Measurements from ENCODE around the gene EIF4EBP3. TPM values are rescaled to one million over a fixed set of nuclear protein-coding genes. Genes with fewer than 3 reads are reported as not detected.

EIF4EBP3 gene
- total RNA-seq, 1 experiment from 2014 or later, result 8.4 TPM

DNA sequence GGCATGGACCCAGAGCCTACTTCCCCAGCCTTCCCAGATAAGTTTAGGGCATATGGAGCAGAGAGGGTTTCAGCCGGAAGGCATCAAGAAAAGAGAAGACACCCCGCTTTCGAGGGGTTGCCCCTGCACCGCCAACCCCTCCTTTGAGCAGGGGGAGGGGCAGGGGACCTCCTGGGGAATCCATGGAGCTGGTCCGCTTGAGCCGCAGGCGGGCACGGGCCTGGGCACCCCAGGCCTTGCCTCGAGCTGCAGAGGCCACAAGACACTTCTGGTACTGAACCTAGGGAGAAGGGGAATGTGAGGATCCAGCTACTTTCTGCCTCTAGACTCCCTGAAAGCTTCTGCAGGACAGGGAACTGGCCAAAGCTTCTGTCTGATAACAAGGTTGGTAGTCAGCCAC is 11.1 kb downstream of the EIF4EBP3 start:
- Mint-ChIP-seq H3K4me3 (no peak overlapping the region), H3K27ac (peak overlapping the region; percentile 88; the same call in 1 of the 2 replicates)

DNA sequence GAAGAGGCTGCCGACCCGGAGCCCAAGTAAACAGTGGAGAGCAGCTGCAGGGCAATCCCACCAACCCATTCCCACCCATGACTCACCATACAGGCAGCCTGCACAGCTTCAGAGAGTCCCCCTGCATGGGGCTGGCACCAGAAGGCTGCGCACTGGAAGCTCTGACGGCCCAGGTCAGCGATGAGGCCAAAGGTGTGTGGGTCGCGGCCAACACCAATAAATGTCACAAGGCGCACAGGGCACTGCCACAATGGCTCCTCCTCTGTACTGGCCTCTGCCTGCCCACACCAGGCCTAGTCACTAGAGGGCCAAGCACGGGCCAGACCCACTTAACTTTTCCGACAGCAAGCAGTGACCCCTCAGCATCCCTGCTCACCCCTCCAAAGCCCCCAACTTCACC is 12.8 kb downstream of the EIF4EBP3 start:
- Mint-ChIP-seq H3K27me3 (ENCODE audit: low read depth) (peaks cover 3% of the 10 kb centered on the region; the same call in 1 of the 2 replicates), H3K4me1 (peaks cover 33% of the 10 kb centered on the region), H3K36me3 (peaks cover 4% of the 10 kb centered on the region; the same call in 1 of the 2 replicates), H3K27ac (no peak overlapping the region), H3K4me3 (no peak overlapping the region), H3K9me3 (no peaks in the 10 kb centered on the region)
- TF ChIP-seq EMX1 (CRISPR knock-in tag; IDR thresholded peaks at IDR 0.05) (no peak), JAZF1 (CRISPR knock-in tag; IDR thresholded peaks at IDR 0.05) (no peak)
- ChIA-PET CTCF (interaction anchor here (1.2 to 2.1 kb wide), 2 partner anchors 9 to 13 kb away, joined by 3 to 6 read pairs; partner anchors contain the start of gene EIF4EBP3), POLR2A (interaction anchor here (3.8 kb wide), 1 partner anchor 13 kb away, joined by 47 read pairs; the partner anchor contains the start of gene EIF4EBP3)
- DNase-seq (ENCODE audit: low spot score) (no peak), ATAC-seq (no peak)

More for the DNA sequence above, 11.1 kb downstream of the EIF4EBP3 start:
- H3K4me1 Mint-ChIP-seq, result peaks cover 26% of the 10 kb centered on the region
- TF ChIP-seq SMAD3 (CRISPR knock-in tag; IDR thresholded peaks at IDR 0.05; ENCODE audit: borderline replicate concordance), result no peak
- no peak for TF ChIP-seq ZNF317 (CRISPR knock-in tag; IDR thresholded peaks at IDR 0.05; ENCODE audit: borderline replicate concordance, low read depth)
- TF ChIP-seq SOX15 (CRISPR knock-in tag; IDR thresholded peaks at IDR 0.05), result no peak
- TF ChIP-seq RELA (CRISPR knock-in tag; IDR thresholded peaks at IDR 0.05; ENCODE audit: borderline replicate concordance), result no peak
- TF ChIP-seq MYBL2 (CRISPR knock-in tag; IDR thresholded peaks at IDR 0.05), result no peak
- no peak for TF ChIP-seq JUN (CRISPR knock-in tag; IDR thresholded peaks at IDR 0.05)
- TF ChIP-seq SP1 (CRISPR knock-in tag; conservative IDR thresholded peaks at IDR 0.05), result no peak
- TF ChIP-seq ELF4 (CRISPR knock-in tag; IDR thresholded peaks at IDR 0.05; ENCODE audit: low read depth), result no peak
- no peak for TF ChIP-seq CREB1 (CRISPR knock-in tag; IDR thresholded peaks at IDR 0.05)
- TF ChIP-seq TP53 (CRISPR knock-in tag; IDR thresholded peaks at IDR 0.05), result no peak
- H3K36me3 Mint-ChIP-seq, result peaks cover 10% of the 10 kb centered on the region; the same call in 1 of the 2 replicates
- DNase-seq (ENCODE audit: low spot score) (no peak), ATAC-seq (no peak)
- H3K27me3 Mint-ChIP-seq (ENCODE audit: low read depth), result peaks cover 3% of the 10 kb centered on the region; the same call in 1 of the 2 replicates
- POLR2A ChIA-PET, result interaction anchor here (3.8 kb wide), 1 partner anchor 11 kb away, joined by 47 read pairs; the partner anchor contains the start of gene EIF4EBP3
- CTCF ChIA-PET, result interaction anchor here (2.0 to 2.1 kb wide), 2 partner anchors 11 to 195 kb away, joined by 7 to 16 read pairs; partner anchors contain the start of gene EIF4EBP3
- no peaks in the 10 kb centered on the region for H3K9me3 Mint-ChIP-seq

DNA sequence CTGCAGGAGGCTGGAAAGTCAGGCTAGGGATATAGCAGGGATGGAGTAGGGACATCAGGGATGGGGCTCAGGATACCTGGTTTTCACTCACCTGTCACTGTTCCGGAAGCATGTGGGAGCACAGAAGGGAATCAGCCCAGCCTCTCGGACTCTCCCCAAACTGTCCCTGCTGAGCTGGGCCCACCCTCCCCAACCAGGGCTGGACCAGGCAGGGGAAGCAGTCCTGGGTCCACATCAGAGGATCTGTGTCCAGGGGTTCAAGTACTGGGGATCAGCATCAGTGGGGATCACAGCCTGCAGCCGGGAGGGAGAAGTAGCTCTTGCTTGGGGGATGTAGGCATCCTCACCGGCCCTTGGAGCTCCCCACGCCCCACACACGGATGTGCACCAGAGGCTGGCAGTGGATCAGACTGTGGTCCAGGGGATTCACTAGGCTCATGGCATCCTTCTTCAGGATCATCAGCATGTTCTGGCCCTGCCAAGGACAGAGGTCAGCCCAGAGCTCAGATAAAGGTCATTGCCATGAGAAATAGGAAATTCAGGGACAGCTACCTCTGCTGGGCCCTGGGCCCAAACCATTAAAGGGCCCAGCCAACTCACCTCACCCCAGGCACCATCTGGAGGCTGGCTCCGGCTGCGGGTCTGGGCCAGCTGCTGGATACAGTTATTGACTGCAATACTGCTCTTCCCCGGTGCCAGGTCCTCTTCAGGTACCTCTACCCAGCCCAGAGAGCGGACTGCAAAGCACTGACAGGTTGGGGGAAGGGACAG is 14.5 kb downstream of the EIF4EBP3 start:
- H3K4me3 Mint-ChIP-seq, result no peak overlapping the region
- DNase-seq (ENCODE audit: low spot score) (no peak), ATAC-seq (no peak)
- peaks cover 9% of the 10 kb centered on the region for H3K36me3 Mint-ChIP-seq
- H3K27ac Mint-ChIP-seq, result no peak overlapping the region
- CTCF ChIA-PET, result no interaction called here
- peaks cover 3% of the 10 kb centered on the region; the same call in 1 of the 2 replicates for H3K27me3 Mint-ChIP-seq (ENCODE audit: low read depth)
- H3K9me3 Mint-ChIP-seq, result no peaks in the 10 kb centered on the region
- no peak for TF ChIP-seq ZNF121 (CRISPR knock-in tag; IDR thresholded peaks at IDR 0.05)
- no peak for TF ChIP-seq GRHL2 (CRISPR knock-in tag; IDR thresholded peaks at IDR 0.05; ENCODE audit: insufficient replicate concordance, severe bottlenecking)
- TF ChIP-seq, protein P1, sequence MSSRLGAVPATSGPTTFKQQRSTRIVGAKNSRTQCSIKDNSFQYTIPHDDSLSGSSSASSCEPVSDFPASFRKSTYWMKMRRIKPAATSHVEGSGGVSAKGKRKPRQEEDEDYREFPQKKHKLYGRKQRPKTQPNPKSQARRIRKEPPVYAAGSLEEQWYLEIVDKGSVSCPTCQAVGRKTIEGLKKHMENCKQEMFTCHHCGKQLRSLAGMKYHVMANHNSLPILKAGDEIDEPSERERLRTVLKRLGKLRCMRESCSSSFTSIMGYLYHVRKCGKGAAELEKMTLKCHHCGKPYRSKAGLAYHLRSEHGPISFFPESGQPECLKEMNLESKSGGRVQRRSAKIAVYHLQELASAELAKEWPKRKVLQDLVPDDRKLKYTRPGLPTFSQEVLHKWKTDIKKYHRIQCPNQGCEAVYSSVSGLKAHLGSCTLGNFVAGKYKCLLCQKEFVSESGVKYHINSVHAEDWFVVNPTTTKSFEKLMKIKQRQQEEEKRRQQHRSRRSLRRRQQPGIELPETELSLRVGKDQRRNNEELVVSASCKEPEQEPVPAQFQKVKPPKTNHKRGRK (CRISPR knock-in tag; IDR thresholded peaks at IDR 0.05; ENCODE audit: borderline replicate concordance), result no peak
- no peak for TF ChIP-seq FOXP1 (CRISPR knock-in tag; IDR thresholded peaks at IDR 0.05; ENCODE audit: borderline replicate concordance)
- TF ChIP-seq, protein P2, sequence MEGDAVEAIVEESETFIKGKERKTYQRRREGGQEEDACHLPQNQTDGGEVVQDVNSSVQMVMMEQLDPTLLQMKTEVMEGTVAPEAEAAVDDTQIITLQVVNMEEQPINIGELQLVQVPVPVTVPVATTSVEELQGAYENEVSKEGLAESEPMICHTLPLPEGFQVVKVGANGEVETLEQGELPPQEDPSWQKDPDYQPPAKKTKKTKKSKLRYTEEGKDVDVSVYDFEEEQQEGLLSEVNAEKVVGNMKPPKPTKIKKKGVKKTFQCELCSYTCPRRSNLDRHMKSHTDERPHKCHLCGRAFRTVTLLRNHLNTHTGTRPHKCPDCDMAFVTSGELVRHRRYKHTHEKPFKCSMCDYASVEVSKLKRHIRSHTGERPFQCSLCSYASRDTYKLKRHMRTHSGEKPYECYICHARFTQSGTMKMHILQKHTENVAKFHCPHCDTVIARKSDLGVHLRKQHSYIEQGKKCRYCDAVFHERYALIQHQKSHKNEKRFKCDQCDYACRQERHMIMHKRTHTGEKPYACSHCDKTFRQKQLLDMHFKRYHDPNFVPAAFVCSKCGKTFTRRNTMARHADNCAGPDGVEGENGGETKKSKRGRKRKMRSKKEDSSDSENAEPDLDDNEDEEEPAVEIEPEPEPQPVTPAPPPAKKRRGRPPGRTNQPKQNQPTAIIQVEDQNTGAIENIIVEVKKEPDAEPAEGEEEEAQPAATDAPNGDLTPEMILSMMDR (IDR thresholded peaks at IDR 0.05), result no peak
- TF ChIP-seq, protein P3, sequence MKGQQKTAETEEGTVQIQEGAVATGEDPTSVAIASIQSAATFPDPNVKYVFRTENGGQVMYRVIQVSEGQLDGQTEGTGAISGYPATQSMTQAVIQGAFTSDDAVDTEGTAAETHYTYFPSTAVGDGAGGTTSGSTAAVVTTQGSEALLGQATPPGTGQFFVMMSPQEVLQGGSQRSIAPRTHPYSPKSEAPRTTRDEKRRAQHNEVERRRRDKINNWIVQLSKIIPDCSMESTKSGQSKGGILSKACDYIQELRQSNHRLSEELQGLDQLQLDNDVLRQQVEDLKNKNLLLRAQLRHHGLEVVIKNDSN (CRISPR knock-in tag; IDR thresholded peaks at IDR 0.05), result no peak
- no peak for TF ChIP-seq ZNF671 (CRISPR knock-in tag; IDR thresholded peaks at IDR 0.05)
- TF ChIP-seq NFYB (CRISPR knock-in tag; conservative IDR thresholded peaks at IDR 0.05; ENCODE audit: low read depth), result no peak
- TF ChIP-seq RORB (CRISPR knock-in tag; IDR thresholded peaks at IDR 0.05), result no peak
- TF ChIP-seq, protein P4, sequence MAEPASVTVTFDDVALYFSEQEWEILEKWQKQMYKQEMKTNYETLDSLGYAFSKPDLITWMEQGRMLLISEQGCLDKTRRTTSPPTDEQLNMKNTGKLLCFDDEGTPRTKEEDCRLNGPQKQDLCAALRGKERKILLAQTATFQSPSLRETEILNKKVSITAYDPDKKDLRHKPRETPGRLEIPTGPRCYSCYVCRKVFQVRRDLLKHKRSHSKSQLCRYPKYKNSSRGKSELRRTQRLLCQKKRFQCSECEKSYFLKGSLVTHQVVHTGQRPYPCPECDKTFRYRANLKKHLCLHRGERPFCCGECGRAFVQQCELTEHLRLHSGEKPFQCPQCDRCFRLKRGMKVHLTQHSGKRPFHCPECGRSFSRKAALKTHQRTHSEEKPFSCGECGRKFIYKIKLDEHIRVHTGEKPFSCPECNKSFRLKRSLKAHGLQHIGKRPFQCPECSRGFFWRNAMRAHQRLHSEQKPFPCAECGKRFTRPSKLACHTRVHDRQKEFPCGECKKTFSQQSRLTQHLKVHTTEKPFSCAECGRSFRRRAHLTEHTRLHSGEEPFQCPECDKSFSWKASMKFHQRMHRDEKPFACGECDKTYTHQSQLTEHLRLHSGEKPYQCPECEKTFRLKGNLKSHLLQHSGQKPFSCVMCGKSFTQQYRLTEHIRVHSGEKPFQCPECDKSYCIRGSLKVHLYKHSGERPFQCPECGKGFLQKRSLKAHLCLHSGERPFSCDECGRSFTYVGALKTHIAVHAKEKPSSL (CRISPR knock-in tag; conservative IDR thresholded peaks at IDR 0.05), result no peak
- no peak for TF ChIP-seq TP53 (CRISPR knock-in tag; IDR thresholded peaks at IDR 0.05)
- TF ChIP-seq NFATC4 (CRISPR knock-in tag; IDR thresholded peaks at IDR 0.05), result no peak
- POLR2A ChIA-PET, result interaction anchor here (2.0 kb wide), 1 partner anchor 85 kb away, joined by 5 read pairs; the partner anchor contains the start of genes IK and NDUFA2
- peaks cover 27% of the 10 kb centered on the region for H3K4me1 Mint-ChIP-seq
